HG03103 (cell line): Measurements from ENCODE around the gene MAGOH.

Experiments used
- ATAC-seq: cut with Tn5 transposase; IDR thresholded peaks from one replicate; pipeline ENCODE4 v1.9.1; 2021; ENCODE audit warnings: low read depth; ENCODE audit not compliant: unreplicated experiment

Gene MAGOH

GRCh38 chr1:53271446-53272090 lies 33.2 kb upstream of the MAGOH start:
- no peak for ATAC-seq

- no peak for ATAC-seq
These were observed 32.6 kb upstream of the MAGOH start for GRCh38 chr1:53270873-53271272.

GRCh38 chr1:53270107-53270506 lies 31.8 kb upstream of the MAGOH start:
- no peak for ATAC-seq

- no peak for ATAC-seq
These were observed 29.4 kb upstream of the MAGOH start for GRCh38 chr1:53267761-53268160.

GRCh38 chr1:53266038-53266437 lies 27.7 kb upstream of the MAGOH start:
- ATAC-seq: no peak

GRCh38 chr1:53265581-53265980 lies 27.3 kb upstream of the MAGOH start:
- no peak for ATAC-seq

GRCh38 chr1:53264048-53264447 lies 25.7 kb upstream of the MAGOH start:
- no peak for ATAC-seq

- no peak for ATAC-seq
These were observed 23.7 kb upstream of the MAGOH start for GRCh38 chr1:53262000-53262399.

GRCh38 chr1:53260631-53261247 lies 22.4 kb upstream of the MAGOH start:
- no peak for ATAC-seq

- ATAC-seq: peak; percentile 79
These were observed 21.6 kb upstream of the MAGOH start for GRCh38 chr1:53259932-53260331.

- ATAC-seq: no peak
These were observed 19.9 kb upstream of the MAGOH start for GRCh38 chr1:53258216-53258615.

- ATAC-seq: no peak
These were observed 19.2 kb upstream of the MAGOH start for GRCh38 chr1:53257454-53258081.

- no peak for ATAC-seq
These were observed 18.5 kb upstream of the MAGOH start for GRCh38 chr1:53256511-53257453.

- no peak for ATAC-seq
These were observed 16.7 kb upstream of the MAGOH start for GRCh38 chr1:53255031-53255430.

- no peak for ATAC-seq
These were observed 15.8 kb upstream of the MAGOH start for GRCh38 chr1:53254011-53254640.

- no peak for ATAC-seq
These were observed 12.0 kb upstream of the MAGOH start for GRCh38 chr1:53250325-53250724.

GRCh38 chr1:53249706-53250105 lies 11.4 kb upstream of the MAGOH start:
- ATAC-seq: no peak

GRCh38 chr1:53246261-53247134 lies 8.2 kb upstream of the MAGOH start:
- ATAC-seq: no peak

- ATAC-seq: no peak
These were observed 5.8 kb upstream of the MAGOH start for GRCh38 chr1:53244141-53244540.

- no peak for ATAC-seq
These were observed 4.1 kb upstream of the MAGOH start for GRCh38 chr1:53242381-53242780.
